ENCODE results near the gene FUT9.

FUT9 gene

DNA sequence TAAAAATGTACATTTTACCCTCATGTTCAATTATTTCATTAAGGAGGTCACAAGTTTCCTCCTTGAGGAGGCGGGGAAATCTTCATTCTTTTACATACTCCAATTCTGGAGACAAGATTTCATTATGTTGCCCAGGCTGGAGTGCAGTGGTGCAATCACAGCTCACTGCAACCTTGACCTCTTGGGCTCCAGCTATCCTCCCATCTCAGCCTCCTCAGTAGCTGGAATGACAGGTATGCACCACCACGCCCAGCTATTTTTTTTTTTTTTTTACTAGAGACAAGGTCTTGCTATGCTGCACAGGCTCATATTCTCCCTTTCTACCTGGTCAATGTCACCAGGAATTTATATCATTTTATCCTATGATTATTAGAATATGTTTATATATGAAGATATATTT lies 85.8 kb downstream of the FUT9 start:
- Histone ChIP-seq H3K9me3 (ENCODE audit: insufficient read depth, low read length) (no peaks in the 10 kb centered on the region), H3K9ac (ENCODE audit: insufficient read length, low read depth) (no peak overlapping the region), H3K27me3 (ENCODE audit: insufficient read depth, insufficient read length) (no peaks in the 10 kb centered on the region), H3K4me3 (ENCODE audit: insufficient read length, low read depth) (no peak overlapping the region), H3K4me1 (ENCODE audit: insufficient read depth, insufficient read length) (no peaks in the 10 kb centered on the region), H3K36me3 (ENCODE audit: insufficient read depth, insufficient read length, low read length) (no peaks in the 10 kb centered on the region)
- TF ChIP-seq SUZ12 (IDR thresholded peaks at IDR 0.05; ENCODE audit: extremely low read depth, insufficient read depth, insufficient read length) (no peak), ZNF274 (IDR thresholded peaks at IDR 0.05; ENCODE audit: low read depth, low read length) (no peak), YY1 (IDR thresholded peaks at IDR 0.05; ENCODE audit: insufficient read depth, insufficient read length) (no peak)
- no peak for DNase-seq (ENCODE audit: low read depth, low spot score)

DNA sequence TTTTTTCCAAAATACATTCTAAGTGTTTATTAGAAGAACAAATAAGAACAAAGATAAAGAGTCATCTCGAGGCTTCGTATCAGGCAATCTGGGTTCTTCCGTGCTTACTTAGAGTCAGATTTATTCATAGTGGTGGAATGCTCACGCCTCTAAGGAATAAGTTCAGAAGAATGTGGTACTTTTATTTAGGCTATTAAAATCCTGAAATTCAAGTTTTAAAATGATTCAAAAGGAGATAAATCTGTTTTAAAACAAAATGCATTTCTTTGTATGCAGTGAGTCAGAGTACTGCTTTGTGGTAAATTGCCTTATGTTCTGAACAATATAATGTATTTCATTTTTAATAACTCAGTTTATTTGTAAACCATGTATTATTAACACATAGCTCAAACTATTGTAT lies 89.1 kb downstream of the FUT9 start:
- DNase-seq (ENCODE audit: low read depth, low spot score), result no peak
- Histone ChIP-seq H3K4me3 (ENCODE audit: insufficient read length, low read depth) (no peak overlapping the region), H3K9me3 (ENCODE audit: insufficient read depth, low read length) (no peaks in the 10 kb centered on the region), H3K27me3 (ENCODE audit: insufficient read depth, insufficient read length) (no peaks in the 10 kb centered on the region), H3K4me1 (ENCODE audit: insufficient read depth, insufficient read length) (no peaks in the 10 kb centered on the region), H3K36me3 (ENCODE audit: insufficient read depth, insufficient read length, low read length) (no peaks in the 10 kb centered on the region), H3K9ac (ENCODE audit: insufficient read length, low read depth) (no peak overlapping the region)
- no peak for TF ChIP-seq SUZ12 (IDR thresholded peaks at IDR 0.05; ENCODE audit: extremely low read depth, insufficient read depth, insufficient read length)
- TF ChIP-seq ZNF274 (IDR thresholded peaks at IDR 0.05; ENCODE audit: low read depth, low read length), result no peak
- no peak for TF ChIP-seq YY1 (IDR thresholded peaks at IDR 0.05; ENCODE audit: insufficient read depth, insufficient read length)

DNA sequence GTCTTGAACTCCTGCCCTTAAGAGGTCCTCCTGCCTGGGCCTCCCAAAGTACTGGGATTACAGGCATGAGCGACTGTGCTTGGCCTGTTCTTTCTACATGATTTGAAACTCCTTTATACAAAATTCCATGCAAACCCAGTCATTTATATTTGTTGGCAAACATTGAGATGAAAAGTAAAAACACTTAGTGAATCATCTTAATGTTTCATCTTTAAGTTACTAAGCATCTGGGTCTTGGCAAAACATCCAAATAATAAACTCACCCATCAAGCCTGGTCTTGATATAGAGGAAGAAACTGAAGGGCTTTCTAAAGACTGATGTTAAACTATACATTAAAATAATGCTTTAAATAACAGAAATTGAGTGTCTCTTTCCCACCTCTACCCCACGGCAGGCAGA lies 95.1 kb downstream of the FUT9 start:
- no peak for DNase-seq (ENCODE audit: low read depth, low spot score)
- H3K4me3 ChIP-seq (ENCODE audit: insufficient read length, low read depth), result no peak overlapping the region
- no peaks in the 10 kb centered on the region for H3K4me1 ChIP-seq (ENCODE audit: insufficient read depth, insufficient read length)
- H3K9me3 ChIP-seq (ENCODE audit: insufficient read depth, low read length), result no peaks in the 10 kb centered on the region
- no peak for TF ChIP-seq YY1 (IDR thresholded peaks at IDR 0.05; ENCODE audit: insufficient read depth, insufficient read length)
- TF ChIP-seq SUZ12 (IDR thresholded peaks at IDR 0.05; ENCODE audit: extremely low read depth, insufficient read depth, insufficient read length), result no peak
- no peak for TF ChIP-seq ZNF274 (IDR thresholded peaks at IDR 0.05; ENCODE audit: low read depth, low read length)
- H3K9ac ChIP-seq (ENCODE audit: insufficient read length, low read depth), result no peak overlapping the region
- no peaks in the 10 kb centered on the region for H3K27me3 ChIP-seq (ENCODE audit: insufficient read depth, insufficient read length)
- no peaks in the 10 kb centered on the region for H3K36me3 ChIP-seq (ENCODE audit: insufficient read depth, insufficient read length, low read length)

DNA sequence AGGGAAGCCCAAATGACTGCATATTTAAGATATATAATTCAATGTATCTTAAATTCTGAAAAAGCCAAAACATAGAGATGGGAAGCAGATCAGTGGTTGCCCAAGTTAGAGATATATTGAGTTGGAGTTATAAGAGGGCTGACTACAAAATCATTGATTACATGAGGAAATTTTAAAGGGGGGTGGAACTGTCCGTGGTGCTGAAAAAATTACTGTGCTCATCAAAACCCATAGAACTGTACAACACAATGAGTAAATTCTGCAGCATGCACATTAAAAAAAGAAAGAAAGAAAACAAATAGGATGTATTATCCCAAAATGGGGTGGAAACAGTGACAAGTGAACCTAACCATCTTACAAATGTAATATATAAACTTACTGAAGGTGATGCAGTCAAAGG lies 100.9 kb downstream of the FUT9 start:
- H3K9ac ChIP-seq (ENCODE audit: insufficient read length, low read depth), result no peak overlapping the region
- no peak for DNase-seq (ENCODE audit: low read depth, low spot score)

DNA sequence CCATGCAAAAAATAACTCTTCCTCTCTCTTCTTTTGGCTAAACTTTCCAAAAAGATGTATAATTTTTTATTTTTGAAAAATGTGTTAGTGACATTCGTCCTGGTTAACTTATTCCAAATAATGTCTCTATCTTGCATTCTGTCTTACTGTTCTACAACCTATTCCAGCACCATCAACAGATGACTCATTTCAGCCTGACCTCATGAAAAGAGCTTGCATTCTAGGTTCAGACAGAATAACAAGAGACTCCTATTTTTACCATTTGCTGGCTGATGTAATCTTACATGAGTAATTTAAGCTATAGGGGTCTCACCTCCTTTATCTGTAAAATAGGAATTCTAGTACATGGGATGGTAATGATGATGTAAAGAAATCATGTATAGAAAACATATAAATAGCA lies 109.0 kb downstream of the FUT9 start:
- H3K27me3 ChIP-seq (ENCODE audit: insufficient read depth, insufficient read length), result no peaks in the 10 kb centered on the region
- no peak for DNase-seq (ENCODE audit: low read depth, low spot score)
- H3K4me3 ChIP-seq (ENCODE audit: insufficient read length, low read depth), result no peak overlapping the region
- no peaks in the 10 kb centered on the region for H3K4me1 ChIP-seq (ENCODE audit: insufficient read depth, insufficient read length)
- no peak overlapping the region for H3K9ac ChIP-seq (ENCODE audit: insufficient read length, low read depth)
- TF ChIP-seq SUZ12 (IDR thresholded peaks at IDR 0.05; ENCODE audit: extremely low read depth, insufficient read depth, insufficient read length) (no peak), YY1 (IDR thresholded peaks at IDR 0.05; ENCODE audit: insufficient read depth, insufficient read length) (no peak)
- no peaks in the 10 kb centered on the region for H3K36me3 ChIP-seq (ENCODE audit: insufficient read depth, insufficient read length, low read length)
- H3K9me3 ChIP-seq (ENCODE audit: insufficient read depth, low read length), result no peaks in the 10 kb centered on the region

More for the DNA sequence above, 100.9 kb downstream of the FUT9 start:
- Histone ChIP-seq H3K9me3 (ENCODE audit: insufficient read depth, low read length) (no peaks in the 10 kb centered on the region), H3K4me1 (ENCODE audit: insufficient read depth, insufficient read length) (no peaks in the 10 kb centered on the region), H3K27me3 (ENCODE audit: insufficient read depth, insufficient read length) (no peaks in the 10 kb centered on the region), H3K4me3 (ENCODE audit: insufficient read length, low read depth) (no peak overlapping the region), H3K36me3 (ENCODE audit: insufficient read depth, insufficient read length, low read length) (no peaks in the 10 kb centered on the region)
- TF ChIP-seq YY1 (IDR thresholded peaks at IDR 0.05; ENCODE audit: insufficient read depth, insufficient read length), result no peak
- no peak for TF ChIP-seq ZNF274 (IDR thresholded peaks at IDR 0.05; ENCODE audit: low read depth, low read length)
- TF ChIP-seq SUZ12 (IDR thresholded peaks at IDR 0.05; ENCODE audit: extremely low read depth, insufficient read depth, insufficient read length), result no peak

DNA sequence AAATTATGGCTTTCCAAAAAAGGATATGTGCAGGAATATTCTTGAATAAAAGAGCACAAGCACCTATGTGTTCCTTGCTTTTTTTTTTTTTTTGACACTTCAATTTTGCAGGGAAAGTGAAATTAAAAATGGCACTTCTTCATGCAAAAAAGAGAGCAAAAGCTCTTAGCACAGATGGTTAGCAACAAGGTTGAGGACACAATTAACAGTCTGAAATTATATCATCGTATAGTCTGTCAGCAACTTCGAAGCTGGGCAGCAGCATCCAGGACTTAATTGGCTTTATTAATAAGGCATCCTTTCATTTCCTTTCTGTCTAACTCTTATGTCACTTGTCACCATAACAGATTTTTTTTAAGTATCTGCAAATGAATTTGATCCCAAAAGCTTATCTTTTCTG lies 122.6 kb downstream of the FUT9 start:
- Histone ChIP-seq H3K4me1 (ENCODE audit: insufficient read depth, insufficient read length) (no peaks in the 10 kb centered on the region), H3K4me3 (ENCODE audit: insufficient read length, low read depth) (no peak overlapping the region), H3K36me3 (ENCODE audit: insufficient read depth, insufficient read length, low read length) (no peaks in the 10 kb centered on the region), H3K27me3 (ENCODE audit: insufficient read depth, insufficient read length) (no peaks in the 10 kb centered on the region), H3K9ac (ENCODE audit: insufficient read length, low read depth) (no peak overlapping the region), H3K9me3 (ENCODE audit: insufficient read depth, low read length) (peaks cover 7% of the 10 kb centered on the region; the same call in 1 of the 2 replicates)
- TF ChIP-seq ZNF274 (IDR thresholded peaks at IDR 0.05; ENCODE audit: low read depth, low read length) (no peak), YY1 (IDR thresholded peaks at IDR 0.05; ENCODE audit: insufficient read depth, insufficient read length) (no peak), SUZ12 (IDR thresholded peaks at IDR 0.05; ENCODE audit: extremely low read depth, insufficient read depth, insufficient read length) (no peak)
- DNase-seq (ENCODE audit: low read depth, low spot score), result no peak

DNA sequence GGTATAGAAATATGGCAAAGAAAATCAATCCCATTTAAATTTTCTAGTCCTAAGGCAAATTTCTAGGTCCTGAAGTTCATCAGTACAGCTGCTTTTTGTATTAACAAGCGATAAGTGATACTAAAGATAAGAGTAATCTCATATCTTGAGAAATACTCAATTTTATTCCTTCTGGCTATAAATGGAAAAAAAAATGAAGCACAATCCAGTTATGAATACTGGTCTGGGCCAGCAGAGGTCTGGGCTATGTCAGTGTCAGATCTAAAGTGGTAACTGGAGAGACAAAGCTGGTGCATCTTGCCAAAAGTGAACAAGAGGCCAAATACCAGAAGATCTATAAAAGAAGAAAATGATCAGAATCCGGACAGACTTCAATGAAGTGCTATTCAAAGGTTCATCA lies 126.4 kb downstream of the FUT9 start:
- Histone ChIP-seq H3K27me3 (ENCODE audit: insufficient read depth, insufficient read length) (no peaks in the 10 kb centered on the region), H3K36me3 (ENCODE audit: insufficient read depth, insufficient read length, low read length) (no peaks in the 10 kb centered on the region), H3K9me3 (ENCODE audit: insufficient read depth, low read length) (peaks cover 7% of the 10 kb centered on the region; the same call in 1 of the 2 replicates), H3K4me1 (ENCODE audit: insufficient read depth, insufficient read length) (no peaks in the 10 kb centered on the region), H3K9ac (ENCODE audit: insufficient read length, low read depth) (no peak overlapping the region), H3K4me3 (ENCODE audit: insufficient read length, low read depth) (no peak overlapping the region)
- DNase-seq (ENCODE audit: low read depth, low spot score), result no peak
- TF ChIP-seq ZNF274 (IDR thresholded peaks at IDR 0.05; ENCODE audit: low read depth, low read length), result no peak
- no peak for TF ChIP-seq SUZ12 (IDR thresholded peaks at IDR 0.05; ENCODE audit: extremely low read depth, insufficient read depth, insufficient read length)
- TF ChIP-seq YY1 (IDR thresholded peaks at IDR 0.05; ENCODE audit: insufficient read depth, insufficient read length), result no peak

DNA sequence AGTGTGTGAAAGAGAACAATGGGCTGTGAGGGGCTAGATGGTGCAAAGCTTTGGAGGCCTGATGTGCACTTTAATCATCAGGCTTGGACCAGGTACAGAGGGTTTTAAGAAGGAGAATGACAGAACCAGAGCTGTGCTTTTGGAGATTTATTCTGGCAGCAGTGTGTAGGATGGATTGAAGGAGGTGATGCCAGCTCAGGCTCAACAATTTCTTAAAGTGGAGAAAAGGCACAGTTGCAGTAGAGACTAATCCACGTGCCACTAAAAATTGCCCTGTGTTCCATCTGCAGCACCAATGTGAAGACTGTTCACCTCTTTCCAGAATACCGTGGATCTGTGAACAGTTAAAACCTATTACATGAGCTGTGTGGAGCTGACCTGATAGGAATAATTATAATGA lies 134.7 kb downstream of the FUT9 start:
- no peak overlapping the region for H3K4me3 ChIP-seq (ENCODE audit: insufficient read length, low read depth)
- TF ChIP-seq YY1 (IDR thresholded peaks at IDR 0.05; ENCODE audit: insufficient read depth, insufficient read length) (no peak), ZNF274 (IDR thresholded peaks at IDR 0.05; ENCODE audit: low read depth, low read length) (no peak), SUZ12 (IDR thresholded peaks at IDR 0.05; ENCODE audit: extremely low read depth, insufficient read depth, insufficient read length) (no peak)
- no peaks in the 10 kb centered on the region for H3K9me3 ChIP-seq (ENCODE audit: insufficient read depth, low read length)
- no peak overlapping the region for H3K9ac ChIP-seq (ENCODE audit: insufficient read length, low read depth)
- DNase-seq (ENCODE audit: low read depth, low spot score), result no peak
- H3K4me1 ChIP-seq (ENCODE audit: insufficient read depth, insufficient read length), result no peaks in the 10 kb centered on the region
- H3K27me3 ChIP-seq (ENCODE audit: insufficient read depth, insufficient read length), result no peaks in the 10 kb centered on the region
- H3K36me3 ChIP-seq (ENCODE audit: insufficient read depth, insufficient read length, low read length), result no peaks in the 10 kb centered on the region

All from NT2/D1 (cell line).